GM19025 (cell line): ENCODE data around the gene PZP.
"Not testable (repeated sequence)": the region's sequence is repeated elsewhere in the genome, so short reads cannot be mapped to it uniquely, and the experiment has no call there.

Experiments
- ATAC-seq: cut with Tn5 transposase; IDR thresholded peaks from one replicate; pipeline ENCODE4 v1.9.1; 2021; ENCODE audit warnings: mild to moderate bottlenecking, low read depth, moderate library complexity; ENCODE audit not compliant: unreplicated experiment

Gene PZP

DNA sequence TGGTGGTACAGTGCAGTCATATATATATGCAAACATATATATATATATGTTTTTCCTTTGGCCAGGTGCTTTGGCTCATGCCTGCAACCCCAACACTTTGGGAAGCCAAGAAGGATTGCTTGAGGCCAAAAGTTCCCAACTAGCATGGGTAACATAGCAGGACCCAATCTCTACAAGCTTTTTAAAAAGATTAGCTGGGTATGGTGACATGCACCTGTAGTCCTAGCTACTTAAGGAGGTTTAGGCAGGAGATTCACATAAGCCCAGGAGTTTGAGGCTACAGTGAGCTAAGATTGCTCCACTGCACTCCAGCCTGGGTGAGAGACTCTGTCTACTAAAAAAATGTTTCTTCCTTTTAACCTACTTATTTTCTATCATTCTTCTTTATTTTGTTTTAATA, 10.2 kb downstream of the PZP start:
- ATAC-seq: no peak

DNA sequence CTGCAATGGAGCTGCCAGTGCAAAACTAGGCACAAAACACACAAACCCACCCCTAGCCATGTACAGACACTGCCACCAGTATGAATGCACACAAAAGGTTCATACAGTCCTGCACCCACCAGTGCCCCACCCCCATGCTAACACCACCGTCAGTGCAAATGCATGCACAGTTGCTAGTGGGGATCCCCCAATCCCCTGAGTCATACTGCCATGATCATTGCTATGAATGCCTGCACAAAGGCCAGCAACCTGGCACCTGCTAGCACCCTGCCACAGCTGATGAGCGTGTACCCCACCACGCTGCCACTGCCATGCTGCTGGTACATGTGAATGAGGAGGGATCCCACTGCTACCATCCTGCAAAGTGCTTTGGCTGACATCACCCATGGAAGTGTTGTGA, 23.9 kb downstream of the PZP start:
- ATAC-seq: no peak

DNA sequence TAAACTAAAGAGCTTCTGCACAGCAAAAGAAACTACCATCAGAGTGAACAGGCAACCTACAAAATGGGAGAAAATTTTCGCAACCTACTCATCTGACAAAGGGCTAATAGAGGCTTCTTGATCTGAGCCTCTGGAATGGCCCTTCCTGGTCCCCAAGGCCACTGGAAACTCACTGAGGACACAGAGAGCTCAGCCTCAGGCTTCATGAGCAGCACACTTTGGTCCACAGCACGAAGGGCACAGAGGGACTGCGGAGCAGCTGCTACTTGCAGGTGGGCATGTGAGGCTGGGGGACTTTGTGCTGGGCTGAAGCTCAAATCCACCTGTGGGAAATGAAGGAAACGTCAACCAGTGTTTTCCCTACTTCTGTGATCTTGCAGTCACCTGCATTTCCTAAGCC, 27.4 kb downstream of the PZP start:
- ATAC-seq: no peak

DNA sequence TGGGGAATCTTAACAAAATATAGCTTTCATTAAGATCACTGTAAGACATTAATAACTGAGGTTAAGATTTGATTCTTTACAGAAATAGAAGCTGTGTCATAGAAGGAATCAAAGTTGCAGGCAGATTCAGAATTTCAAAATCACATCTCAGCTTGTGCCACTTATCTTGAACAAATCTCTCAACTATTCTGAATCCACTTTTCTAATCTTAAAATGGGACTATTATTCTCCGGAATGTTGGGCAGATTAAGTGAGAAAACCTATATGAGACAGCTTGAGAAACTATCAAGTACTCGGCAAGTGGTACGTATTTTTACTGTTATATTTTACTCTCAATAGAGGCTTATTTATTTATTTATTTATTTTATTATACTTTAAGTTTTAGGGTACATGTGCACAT, 28.4 kb downstream of the PZP start:
- no peak for ATAC-seq

DNA sequence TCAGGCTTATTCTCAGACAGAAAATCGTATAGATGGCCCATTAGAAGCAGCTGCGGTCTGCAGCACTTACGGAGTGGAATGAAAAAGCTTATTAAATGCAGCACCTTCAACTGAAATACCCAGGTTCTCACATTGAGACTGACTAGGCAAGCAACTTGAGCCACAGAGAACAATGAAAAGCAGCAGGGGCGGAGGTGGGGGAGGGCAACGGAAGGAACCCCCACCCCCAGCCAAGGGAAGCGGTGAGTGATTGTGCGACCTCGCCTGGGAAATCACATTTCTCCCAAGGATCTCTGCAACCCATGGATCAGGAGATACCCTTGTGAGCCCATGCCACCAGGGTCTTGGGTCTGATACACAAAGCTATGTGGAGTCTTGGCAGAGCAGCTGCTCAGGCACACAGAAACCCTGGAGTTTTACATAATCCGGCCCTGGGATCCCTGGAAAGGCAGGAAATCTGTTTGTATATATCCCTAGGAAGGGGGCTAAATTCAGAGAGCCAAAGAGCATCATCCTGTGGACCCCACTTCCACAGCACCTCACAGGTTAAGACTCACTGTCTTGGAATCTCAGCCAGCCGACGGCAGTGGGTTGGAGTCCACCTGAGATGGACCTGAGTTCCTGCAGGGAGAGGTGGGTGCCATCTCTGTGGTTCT, 38.1 kb downstream of the PZP start:
- no peak for ATAC-seq

DNA sequence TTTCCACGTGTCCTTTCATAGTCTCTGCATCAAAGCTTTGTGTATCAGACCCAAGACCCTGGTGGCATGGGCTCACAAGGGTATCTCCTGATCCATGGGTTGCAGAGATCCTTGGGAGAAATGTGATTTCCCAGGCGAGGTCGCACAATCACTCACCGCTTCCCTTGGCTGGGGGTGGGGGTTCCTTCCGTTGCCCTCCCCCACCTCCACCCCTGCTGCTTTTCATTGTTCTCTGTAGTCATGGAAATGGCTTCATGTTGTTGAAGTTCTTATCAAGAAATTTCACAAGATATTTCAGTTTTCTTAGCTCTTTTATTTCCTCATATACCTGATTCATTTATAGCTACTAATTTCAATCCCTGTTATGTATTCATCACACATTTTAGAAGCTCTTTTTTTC, 40.9 kb downstream of the PZP start:
- ATAC-seq: not testable (repeated sequence)

DNA sequence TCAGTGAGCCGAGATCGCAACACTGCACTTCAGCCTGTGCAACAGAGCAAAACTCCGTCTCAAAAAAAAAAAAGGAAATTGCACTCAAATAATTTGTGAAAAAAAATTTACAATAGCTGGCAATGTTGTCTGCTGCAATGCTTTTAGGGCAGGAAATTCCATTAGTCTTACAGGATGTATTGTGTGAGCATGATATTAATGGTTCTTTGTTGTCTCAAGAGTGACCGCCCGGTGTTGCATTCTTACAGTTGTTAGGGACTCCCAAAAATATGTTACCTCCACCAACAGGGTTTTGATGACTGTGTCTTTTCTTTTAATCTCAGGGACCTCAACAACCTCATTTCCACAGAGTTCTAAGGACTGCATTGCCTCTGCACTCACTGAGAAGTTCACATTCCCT, 44.8 kb downstream of the PZP start:
- ATAC-seq: no peak

DNA sequence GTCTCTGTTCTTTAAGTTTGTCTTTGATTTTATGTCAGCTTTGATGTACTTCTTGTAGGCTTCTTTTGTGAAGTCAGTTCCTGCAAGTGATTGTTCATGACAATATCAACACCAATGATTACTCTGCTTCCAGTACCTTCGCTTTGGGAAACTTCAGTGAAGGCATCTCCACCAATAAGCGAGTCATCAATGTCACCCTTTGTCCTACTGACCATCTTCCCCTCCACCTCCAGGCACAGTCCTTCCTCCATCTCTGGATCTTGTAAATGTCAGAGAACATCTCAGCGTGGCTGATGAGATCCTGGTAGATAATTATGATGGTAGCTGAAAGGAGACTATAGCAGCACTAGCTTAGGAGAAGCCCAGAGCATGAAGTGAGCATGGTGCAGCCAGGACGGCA, 52.1 kb downstream of the PZP start:
- no peak for ATAC-seq

DNA sequence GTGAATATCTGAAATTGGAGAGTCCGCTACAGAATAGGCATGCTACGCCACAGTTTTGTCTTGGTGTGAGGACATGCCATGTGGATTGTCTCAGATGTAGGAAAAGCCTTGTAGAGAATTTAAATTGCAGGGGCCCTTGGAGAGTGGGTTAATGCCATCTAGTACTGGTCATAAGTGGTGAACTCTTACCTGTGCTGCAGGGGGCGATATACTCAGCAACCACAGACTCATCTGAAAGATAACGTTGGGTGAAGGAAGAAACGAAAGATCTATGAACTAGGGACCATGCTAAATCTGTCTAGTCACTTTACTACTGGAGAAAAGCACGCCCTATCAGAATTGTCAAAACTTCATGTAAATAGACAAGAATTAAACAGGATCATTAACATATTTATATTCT, 58.8 kb downstream of the PZP start:
- ATAC-seq: no peak

DNA sequence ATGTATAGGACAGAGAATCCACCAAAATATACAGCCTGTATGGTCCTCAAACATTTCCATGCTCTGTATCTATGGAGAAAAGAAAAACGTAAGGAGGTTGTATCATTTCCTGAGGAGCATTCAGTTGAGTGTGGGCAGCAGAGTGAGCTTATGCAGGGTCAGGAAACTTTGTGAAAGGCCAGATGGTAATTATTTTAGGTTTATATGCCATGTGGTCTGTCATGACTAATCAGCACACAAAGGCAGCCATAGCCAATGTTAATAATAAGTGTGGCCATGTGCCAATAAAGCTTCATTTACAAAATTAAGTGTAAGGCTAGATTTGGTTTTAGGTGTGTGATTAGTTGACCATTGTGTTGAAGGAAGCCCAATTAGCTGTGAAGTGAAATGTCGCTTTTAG, 59.3 kb downstream of the PZP start:
- no peak for ATAC-seq

DNA sequence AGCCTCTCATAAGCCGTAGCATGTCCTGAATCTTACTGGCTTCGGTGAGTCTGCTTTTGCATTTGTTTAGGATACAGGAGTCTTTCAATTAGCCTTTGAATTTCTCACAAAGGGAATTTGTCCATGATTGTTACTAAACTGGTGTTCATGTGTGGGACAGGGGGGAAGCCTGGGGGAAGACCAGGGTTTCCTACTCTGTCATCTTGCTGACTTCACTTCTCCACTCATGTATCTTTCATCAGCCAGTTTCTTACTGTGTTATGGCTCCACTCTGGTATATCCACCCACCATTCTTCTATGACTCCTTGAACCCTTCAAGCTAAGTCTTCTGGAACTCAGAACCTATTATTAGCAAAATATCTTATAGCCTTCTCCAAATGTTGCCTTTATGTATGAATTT, 60.7 kb downstream of the PZP start:
- ATAC-seq: no peak

DNA sequence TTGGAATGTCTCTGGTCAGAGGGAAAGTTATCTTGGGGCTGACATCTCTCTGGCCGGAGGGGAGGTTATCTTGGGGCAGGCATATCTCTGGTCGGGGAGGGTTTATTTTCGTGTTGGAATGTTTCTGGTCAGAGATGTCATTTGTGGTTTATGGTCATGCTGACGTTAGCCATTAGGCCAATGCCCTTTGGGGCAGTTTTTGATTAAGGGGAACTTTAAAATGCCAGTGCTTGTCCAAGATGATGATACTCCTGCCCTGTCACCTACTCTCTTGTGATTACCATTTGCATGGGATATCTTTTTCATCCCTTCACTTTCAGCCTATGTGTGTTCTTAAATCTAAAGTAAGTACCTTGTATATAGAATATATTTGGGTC, 63.5 kb downstream of the PZP start:
- no peak for ATAC-seq

DNA sequence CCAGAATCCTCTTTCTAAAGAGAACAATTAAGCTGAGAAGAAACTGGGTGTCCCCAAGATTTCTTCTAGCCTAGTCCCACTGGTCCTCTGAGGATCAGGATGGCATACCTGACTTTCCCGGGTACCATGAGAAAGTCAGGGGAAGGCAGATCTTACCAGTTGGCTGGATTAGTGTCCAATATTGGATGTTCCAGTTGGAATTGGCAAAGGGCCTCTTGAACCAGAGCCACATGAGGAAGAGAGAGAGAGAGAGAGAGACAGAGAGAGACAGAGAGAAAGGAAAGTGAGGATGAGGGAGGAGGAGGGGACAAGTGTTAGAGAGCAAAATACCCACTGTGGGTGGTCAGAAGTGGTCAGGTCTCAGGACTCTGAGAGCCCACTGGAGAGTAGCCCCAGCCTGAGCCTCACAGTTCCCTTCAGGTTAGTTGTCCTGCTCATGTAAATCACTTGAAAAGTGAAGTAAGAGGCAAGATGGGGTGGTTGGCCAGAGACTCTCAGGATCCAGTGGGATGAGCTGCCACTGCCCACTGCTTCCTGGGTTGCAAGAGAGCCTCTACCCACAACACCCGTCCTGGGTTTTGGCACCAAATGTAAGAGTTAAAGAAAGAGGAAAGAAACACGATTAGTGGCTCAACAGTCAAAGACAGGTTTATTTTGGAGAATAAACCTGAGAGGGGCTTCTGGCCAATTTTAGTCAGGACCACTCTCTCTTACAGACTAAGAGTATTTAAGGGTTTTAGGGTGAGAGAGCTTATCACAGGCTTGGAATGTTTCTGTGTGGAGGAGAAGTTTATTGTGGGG, 64.1 kb downstream of the PZP start:
- no peak for ATAC-seq

DNA sequence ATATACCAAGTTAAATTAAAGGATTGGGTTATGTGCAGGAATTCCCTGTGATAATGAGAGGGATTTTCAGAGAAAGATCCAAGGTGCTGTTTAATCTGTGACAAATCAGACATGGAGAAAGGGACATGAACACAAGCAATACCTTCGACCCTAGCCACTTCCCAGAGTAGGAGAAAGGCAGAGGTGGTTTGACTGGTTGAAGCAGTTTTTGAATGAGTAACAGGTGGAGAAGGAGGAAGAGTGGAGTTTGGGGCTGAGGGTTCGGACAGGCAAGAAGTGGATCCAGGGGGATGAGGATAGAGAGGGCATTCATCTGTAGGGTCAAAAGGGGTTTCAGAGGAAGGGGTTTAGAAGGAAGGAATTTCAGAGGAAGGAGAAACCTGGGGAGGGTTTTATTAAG, 65.1 kb downstream of the PZP start:
- ATAC-seq: no peak

DNA sequence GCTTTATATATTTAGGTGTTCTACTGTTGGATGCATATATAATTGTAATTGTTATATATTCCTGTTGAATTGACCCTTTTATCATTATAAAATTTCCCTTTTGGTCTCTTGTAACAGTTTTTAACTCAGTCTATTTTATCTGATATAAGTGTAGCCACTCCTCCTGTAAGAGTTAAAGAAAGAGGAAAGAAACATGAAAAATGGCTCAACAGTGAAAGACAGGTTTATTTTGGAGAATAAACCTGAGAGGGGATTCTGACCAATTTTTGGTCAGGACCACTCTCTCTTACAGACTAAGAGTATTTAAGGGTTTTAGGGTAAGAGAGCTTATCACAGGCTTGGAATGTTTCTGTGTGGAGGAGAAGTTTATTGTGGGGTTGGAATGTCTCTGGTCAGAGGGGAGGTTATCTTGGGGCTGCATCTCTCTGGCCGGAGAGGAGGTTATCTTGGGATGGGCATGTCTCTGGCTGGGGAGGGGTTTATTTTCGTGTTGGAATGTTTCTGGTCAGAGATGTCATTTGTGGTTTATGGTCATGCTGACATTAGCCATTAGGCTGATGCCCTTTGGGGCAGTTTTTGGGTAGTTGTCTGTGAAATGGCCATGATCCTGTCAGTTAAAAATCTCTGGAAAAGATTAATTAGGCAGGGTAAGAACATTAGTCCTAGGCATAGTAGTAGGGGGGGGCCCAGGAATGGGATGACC, 68.5 kb downstream of the PZP start:
- ATAC-seq: not testable (repeated sequence)

DNA sequence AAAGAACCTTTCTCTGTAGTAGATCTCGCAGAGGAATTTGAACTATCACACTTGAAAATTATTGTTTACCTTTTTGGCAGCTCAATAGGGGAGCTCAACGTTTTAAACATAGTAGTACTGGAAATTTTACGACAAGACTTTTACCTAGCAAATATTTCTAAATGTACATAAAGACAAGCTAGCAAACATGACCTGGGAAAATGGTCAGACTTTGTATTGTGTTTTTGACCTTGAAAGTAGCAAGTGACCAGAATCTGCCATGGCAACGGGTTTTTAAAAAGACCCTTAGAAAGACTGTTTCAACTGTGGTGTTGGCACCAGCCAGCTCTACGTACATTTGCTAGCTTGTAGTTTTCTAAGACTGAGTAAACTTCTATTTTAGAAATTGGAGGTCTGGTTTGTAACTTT, 72.3 kb downstream of the PZP start:
- no peak for ATAC-seq

DNA sequence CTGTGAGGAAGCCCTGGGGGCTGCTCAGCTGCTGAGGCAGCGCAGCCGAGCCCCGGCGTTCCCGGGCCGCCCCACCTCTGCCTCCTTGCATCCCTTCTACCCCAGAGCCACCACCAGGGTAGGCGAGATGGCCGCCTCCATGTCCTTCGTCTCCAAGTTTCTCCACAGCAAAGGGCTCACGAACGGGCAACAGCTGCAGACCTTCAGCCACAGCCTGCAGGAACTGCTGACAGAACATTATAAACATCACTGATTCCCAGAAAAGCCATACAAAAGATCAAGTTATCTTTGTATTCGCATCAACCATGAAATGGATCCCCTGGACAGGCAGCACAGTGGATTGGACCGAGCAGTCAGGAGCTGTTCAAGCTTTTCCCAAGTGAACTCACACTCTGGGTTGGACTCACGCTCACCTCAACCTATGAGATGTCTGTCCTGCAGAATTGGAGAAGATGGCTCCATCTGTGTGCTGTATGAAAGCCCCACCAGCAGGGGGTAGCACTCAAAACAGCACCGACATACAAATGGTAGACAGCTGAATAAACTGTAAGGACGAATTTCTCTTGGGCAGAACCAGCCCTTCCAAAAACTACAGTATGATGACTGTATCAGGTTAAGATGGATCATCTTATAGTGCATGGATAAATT, 73.1 kb downstream of the PZP start:
- no peak for ATAC-seq

DNA sequence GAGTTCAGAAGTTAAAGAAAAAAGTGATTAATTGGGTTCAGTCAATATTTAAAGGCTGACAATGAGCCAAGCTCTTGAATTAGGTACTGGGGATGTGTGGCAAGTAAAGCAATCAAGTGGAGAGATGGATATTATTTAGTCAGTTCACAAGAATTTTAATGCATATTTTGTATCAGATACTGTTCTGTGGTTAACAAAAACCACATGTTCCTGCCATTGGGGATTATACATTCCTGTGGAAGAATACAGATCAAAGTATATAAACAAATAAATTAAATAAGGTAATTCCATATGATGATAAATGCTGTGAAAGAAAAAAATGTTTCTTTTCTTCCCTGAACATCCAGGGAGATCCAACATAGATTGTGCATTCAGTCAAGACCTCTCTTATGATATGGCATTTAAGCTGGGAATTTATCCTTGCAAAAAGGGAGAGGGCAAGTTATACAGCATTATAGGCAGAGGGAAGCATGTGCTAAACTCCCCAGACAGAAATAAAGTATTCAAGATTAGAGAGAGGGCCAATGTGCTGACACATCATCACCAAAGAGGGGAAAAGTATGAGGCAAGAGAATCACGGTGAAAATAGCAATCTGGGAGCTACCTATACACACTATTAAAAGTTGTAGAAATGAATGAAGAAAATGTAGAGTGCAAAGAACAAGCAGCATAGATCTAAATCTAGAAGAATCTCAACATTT, 74.8 kb downstream of the PZP start:
- no peak for ATAC-seq

DNA sequence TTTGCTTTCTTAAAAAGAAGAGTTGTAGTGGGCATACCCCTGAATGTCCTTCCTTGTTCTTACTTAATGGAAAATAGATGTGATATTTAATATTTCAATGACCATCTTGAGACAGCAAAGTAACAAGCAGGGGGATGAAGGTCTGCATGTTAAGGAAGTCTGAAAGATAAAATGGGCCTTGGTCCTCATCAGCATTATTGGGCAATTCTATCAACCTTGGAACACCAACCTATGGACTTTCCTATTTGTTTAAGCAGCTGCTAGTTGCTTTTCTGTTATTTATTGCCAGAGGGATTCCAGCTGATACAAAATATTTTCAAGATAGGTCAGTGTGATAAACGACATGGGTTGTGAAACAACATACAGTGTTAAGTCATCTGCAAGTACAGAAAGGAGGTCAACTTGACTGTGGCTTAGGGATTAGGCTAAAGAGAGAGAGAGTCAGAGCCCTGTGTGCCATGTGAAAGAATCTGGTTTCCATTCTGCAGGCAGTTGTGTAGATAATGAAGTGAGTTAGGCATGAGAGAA, 76.1 kb downstream of the PZP start:
- no peak for ATAC-seq

DNA sequence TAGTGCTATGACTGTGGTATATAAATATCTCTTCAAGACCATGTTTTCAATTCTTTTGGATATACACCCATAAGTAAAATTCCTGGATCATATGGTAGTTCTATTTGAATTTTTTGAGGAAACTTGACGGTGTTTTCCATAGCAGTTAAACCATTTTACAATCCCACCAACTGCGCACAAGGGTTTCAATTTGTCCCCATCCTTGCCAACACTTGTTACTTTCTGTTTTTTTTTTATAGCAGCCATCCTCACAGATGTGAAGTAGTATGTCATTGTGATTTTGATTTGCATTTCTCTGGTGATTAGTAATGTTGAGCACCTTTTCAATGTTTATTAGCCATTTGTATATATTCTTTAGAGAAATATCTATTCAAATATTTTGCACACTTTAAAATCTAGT, 78.0 kb downstream of the PZP start:
- ATAC-seq: no peak
